ENCODE data around the gene TRPM7.

DNA sequence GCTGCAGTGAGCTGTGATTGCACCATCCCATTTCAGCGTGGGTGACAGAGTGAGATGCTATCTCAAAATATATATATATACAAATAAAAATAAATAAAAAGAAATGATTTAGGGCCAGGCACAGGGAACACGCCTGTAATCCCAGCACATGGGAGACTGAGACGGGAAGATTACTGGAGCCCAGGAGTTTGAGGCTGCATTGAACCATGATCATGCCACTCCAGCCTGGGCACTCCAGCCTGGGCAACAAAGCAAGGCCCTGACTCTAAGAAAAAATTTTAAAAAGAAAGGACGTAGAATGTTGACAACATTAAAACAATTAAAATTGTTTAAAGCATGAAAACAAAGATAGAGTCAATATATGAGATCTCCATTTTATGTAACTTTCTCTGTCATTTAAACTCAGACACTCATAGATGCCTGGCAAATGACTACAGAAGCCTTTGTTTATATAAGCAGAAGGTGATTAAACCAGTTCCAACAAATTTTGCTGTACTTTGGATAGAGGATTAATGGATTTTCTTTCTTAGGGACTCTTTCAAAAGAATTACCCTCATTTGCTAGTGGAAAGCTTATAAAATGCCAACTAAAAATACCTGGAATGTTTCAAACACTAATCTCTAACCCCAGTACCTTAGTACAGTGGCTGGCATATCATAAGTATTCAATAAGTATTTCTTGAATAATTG is 10.7 kb upstream of the TRPM7 start:
- TF ChIP-seq GATA3 (IDR thresholded peaks at IDR 0.05; ENCODE audit: low read depth, low read length) (no peak), GATA2 (IDR thresholded peaks at IDR 0.05; ENCODE audit: low read depth, low read length) (no peak)

Data from SH-SY5Y (cell line).